H9 (cell line): ENCODE results near the gene RPP38. TPM values are rescaled to one million over a fixed set of nuclear protein-coding genes. Genes with fewer than 3 reads are reported as not detected.

ENCODE experiments used
- DNase-seq: peaks from one replicate; pipeline ENCODE4 v3.0.0-alpha.2; 2017
- H2AFZ ChIP-seq: one replicate; pipeline ENCODE4 v1.6.1; 2013; ENCODE audit warnings: mild to moderate bottlenecking, low read length, control low read depth, moderate library complexity
- H2AK5ac ChIP-seq: 2 replicates; pipeline ENCODE4 v1.6.1; 2013; ENCODE audit warnings: low read length, control low read depth, mixed read lengths; ENCODE audit not compliant: insufficient read length
- H2BK120ac ChIP-seq: one replicate; pipeline ENCODE4 v1.6.1; 2013; ENCODE audit warnings: low read depth, mild to moderate bottlenecking, low read length, control low read depth, inconsistent platforms; ENCODE audit not compliant: poor library complexity, severe bottlenecking
- H2BK12ac ChIP-seq: 2 replicates; pipeline ENCODE4 v1.6.1; 2013; ENCODE audit warnings: low read length, control low read depth, mixed read lengths, low read depth; ENCODE audit not compliant: insufficient read length
- H2BK15ac ChIP-seq: 2 replicates; pipeline ENCODE4 v1.6.1; 2013; ENCODE audit warnings: low read depth, low read length, control low read depth
- H2BK20ac ChIP-seq: one replicate; pipeline ENCODE4 v1.6.1; 2013; ENCODE audit warnings: low read depth, mild to moderate bottlenecking, low read length, control low read depth, inconsistent platforms; ENCODE audit not compliant: poor library complexity, severe bottlenecking
- H2BK5ac ChIP-seq: 2 replicates; pipeline ENCODE4 v1.6.1; 2013; ENCODE audit warnings: low read length, control low read depth, mixed read lengths; ENCODE audit not compliant: insufficient read length
- H3K14ac ChIP-seq: 2 replicates; pipeline ENCODE4 v1.6.1; 2013; ENCODE audit warnings: low read length, control low read depth; ENCODE audit not compliant: insufficient read depth
- H3K18ac ChIP-seq: 2 replicates; pipeline ENCODE4 v1.6.1; 2013; ENCODE audit warnings: low read depth, mild to moderate bottlenecking, mixed read lengths, low read length, control low read depth; ENCODE audit not compliant: insufficient read length
- H3K23ac ChIP-seq: 2 replicates; pipeline ENCODE4 v1.6.1; 2013; ENCODE audit warnings: low read length, control low read depth, mixed read lengths, low read depth; ENCODE audit not compliant: insufficient read length
- H3K23me2 ChIP-seq: 2 replicates; pipeline ENCODE4 v1.6.1; 2013; ENCODE audit warnings: low read depth, mild to moderate bottlenecking, mixed read lengths, low read length, control low read depth; ENCODE audit not compliant: insufficient read length, poor library complexity, severe bottlenecking
- H3K27ac ChIP-seq: 2 replicates; pipeline ENCODE4 v1.5.1; 2013; ENCODE audit warnings: low read length, control low read depth, mixed read lengths, low read depth; ENCODE audit not compliant: insufficient read length
- H3K27me3 ChIP-seq: 2 replicates; pipeline ENCODE4 v1.6.1; 2013; ENCODE audit warnings: low read length, control low read depth, inconsistent platforms; ENCODE audit not compliant: insufficient read depth
- H3K4ac ChIP-seq: 2 replicates; pipeline ENCODE4 v1.6.1; 2013; ENCODE audit warnings: low read depth, mild to moderate bottlenecking, control low read depth, inconsistent platforms, low read length, moderate library complexity
- H3K4me1 ChIP-seq: 2 replicates; pipeline ENCODE4 v1.6.1; 2013; ENCODE audit warnings: low read length, control low read depth, inconsistent platforms; ENCODE audit not compliant: insufficient read depth
- H3K4me2 ChIP-seq: 2 replicates; pipeline ENCODE4 v1.6.1; 2013; ENCODE audit warnings: low read length, control low read depth, mixed read lengths; ENCODE audit not compliant: insufficient read length, insufficient read depth
- H3K56ac ChIP-seq: 2 replicates; pipeline ENCODE4 v1.6.1; 2013; ENCODE audit warnings: low read depth, mild to moderate bottlenecking, mixed read lengths, low read length, control low read depth; ENCODE audit not compliant: insufficient read length
- H3K79me1 ChIP-seq: 2 replicates; pipeline ENCODE4 v1.6.1; 2013; ENCODE audit warnings: low read depth, mild to moderate bottlenecking, moderate library complexity, low read length, control low read depth, inconsistent platforms; ENCODE audit not compliant: insufficient read depth, poor library complexity, severe bottlenecking
- H3K79me2 ChIP-seq: 2 replicates; pipeline ENCODE4 v1.6.1; 2013; ENCODE audit warnings: low read length, control low read depth, inconsistent platforms; ENCODE audit not compliant: insufficient read depth
- H3K9ac ChIP-seq: 2 replicates; pipeline ENCODE4 v1.6.1; 2013; ENCODE audit warnings: low read length, control low read depth, mixed read lengths; ENCODE audit not compliant: insufficient read length; ENCODE audit errors: extremely low read depth
- H3K9me3 ChIP-seq: one replicate; pipeline ENCODE4 v1.6.1; 2013; ENCODE audit warnings: low read depth, low read length, inconsistent platforms; ENCODE audit not compliant: control insufficient read depth
- H3T11ph ChIP-seq: one replicate; pipeline ENCODE4 v1.6.1; 2013; ENCODE audit warnings: mild to moderate bottlenecking, low read length, control low read depth, inconsistent platforms
- H4K20me1 ChIP-seq: one replicate; pipeline ENCODE4 v1.6.1; 2013; ENCODE audit not compliant: control insufficient read depth, insufficient read length, insufficient read depth
- H4K5ac ChIP-seq: 2 replicates; pipeline ENCODE4 v1.6.1; 2013; ENCODE audit warnings: low read depth, mild to moderate bottlenecking, mixed read lengths, low read length, control low read depth; ENCODE audit not compliant: insufficient read length
- H4K8ac ChIP-seq: replicated peaks from 2 replicates; pipeline ENCODE4 v1.6.1; 2013; ENCODE audit warnings: low read length, control low read depth, mixed read lengths, low read depth; ENCODE audit not compliant: insufficient read length
- H4K91ac ChIP-seq: 2 replicates; pipeline ENCODE4 v1.6.1; 2013; ENCODE audit warnings: low read depth, mild to moderate bottlenecking, moderate library complexity, mixed read lengths, low read length, control low read depth; ENCODE audit not compliant: insufficient read length
- H3K27ac Mint-ChIP-seq, 3 experiments: 2 replicates in 2 of 3; 3 replicates in 1 of 3; pipeline ENCODE4 v1.8.0; 2020 to 2021; ENCODE audit warnings: mixed read lengths in 3 of 3, mild to moderate bottlenecking in 1 of 3, moderate library complexity in 1 of 3
- H3K27me3 Mint-ChIP-seq: 2 replicates; pipeline ENCODE4 v1.8.0; 2021; ENCODE audit warnings: low read depth, mild to moderate bottlenecking, moderate library complexity, mixed read lengths
- H3K36me3 Mint-ChIP-seq, 3 experiments: 2 replicates in 2 of 3; 3 replicates in 1 of 3; pipeline ENCODE4 v1.8.0; 2020 to 2021; ENCODE audit warnings: low read depth in 3 of 3, mixed read lengths in 3 of 3; ENCODE audit not compliant: insufficient read depth in 1 of 3
- H3K4me1 Mint-ChIP-seq, 2 experiments: 2 replicates each; pipeline ENCODE4 v1.8.0; 2020; ENCODE audit warnings: mixed read lengths in 2 of 2
- H3K4me3 Mint-ChIP-seq, 2 experiments: 2 replicates in 1 of 2; 3 replicates in 1 of 2; pipeline ENCODE4 v1.8.0; 2020 to 2021; ENCODE audit warnings: mild to moderate bottlenecking in 2 of 2, mixed read lengths in 2 of 2, moderate library complexity in 1 of 2
- H3K9me3 Mint-ChIP-seq, 2 experiments: 2 replicates in 1 of 2; 3 replicates in 1 of 2; pipeline ENCODE4 v1.8.0; 2020; ENCODE audit warnings: mild to moderate bottlenecking in 2 of 2, mixed read lengths in 2 of 2, moderate library complexity in 1 of 2
- WGBS: extraction: QIAGEN DNeasy Blood & Tissue Kit; methylation state at CpG from one replicate; pipeline ENCODE4 v1.1.7; 2013; ENCODE audit warnings: missing lambda C conversion rate, low lambda C conversion rate, mixed read lengths; ENCODE audit not compliant: insufficient read length; ENCODE audit errors: extremely low coverage; 5-methylcytosine and 5-hydroxymethylcytosine counted together
- total RNA-seq: library from RNA; stranded (reverse); gene quantifications from 2 replicates; pipeline ENCODE4 v1.2.1, GENCODE V29; 2021
- TF ChIP-seq, protein P1 (sequence below): fragments of 200-600 bp; sonication (generic); conservative IDR thresholded peaks from 3 replicates; pipeline ENCODE4 v1.8.0; 2021; ENCODE audit warnings: antibody characterized with exemption, mild to moderate bottlenecking

RPP38 gene
- total RNA-seq, 1 experiment from 2014 or later = 26.6 TPM

DNA sequence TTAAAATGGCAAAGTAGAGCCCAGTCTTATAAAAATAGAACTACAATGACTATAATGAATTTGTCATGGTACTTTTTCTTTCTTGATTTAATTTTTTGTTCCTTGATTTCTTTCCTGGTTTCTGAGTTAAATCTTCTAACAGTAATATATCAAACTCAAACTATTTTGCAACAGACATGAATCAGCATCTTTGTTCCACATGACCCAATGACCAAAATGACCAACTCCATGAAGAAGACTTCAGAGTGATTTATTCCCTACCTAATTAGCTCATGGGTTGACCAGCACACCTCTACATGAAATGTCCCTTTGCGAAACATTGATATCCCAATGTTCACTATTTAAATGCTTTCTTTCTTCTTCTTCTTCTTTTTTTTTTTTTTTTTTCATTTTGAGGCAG, 40.5 kb downstream of the RPP38 start:
- no peak overlapping the region for H4K5ac ChIP-seq
- DNase-seq = no peak
- no peaks in the 10 kb centered on the region for H3K9me3 ChIP-seq
- no peaks in the 10 kb centered on the region for H4K20me1 ChIP-seq
- no peaks in the 10 kb centered on the region for H3K23me2 ChIP-seq
- Mint-ChIP-seq H3K4me1 (peaks cover 4 to 11% of the 10 kb centered on the region in 2 experiments; a peak in 3 of 4 replicates), H3K4me3 (no peak overlapping the region), H3K9me3 (no peaks in the 10 kb centered on the region), H3K27ac (no peak overlapping the region), H3K27me3 (no peaks in the 10 kb centered on the region; the same call in 1 of the 2 replicates), H3K36me3 (peaks cover 2 to 33% (median 31%) of the 10 kb centered on the region in 3 experiments; a peak in 5 of 7 replicates)
- no peak overlapping the region for H2BK12ac ChIP-seq
- no peak overlapping the region for H4K8ac ChIP-seq
- no peak overlapping the region for H3K18ac ChIP-seq
- no CpG with 5 or more reads among the region's 1 CpG for WGBS
- H3K27me3 ChIP-seq = no peaks in the 10 kb centered on the region
- no peaks in the 10 kb centered on the region for H3K79me2 ChIP-seq
- H3K4me2 ChIP-seq = no peak overlapping the region
- no peak overlapping the region for H4K91ac ChIP-seq
- H3K27ac ChIP-seq = no peak overlapping the region
- H2AFZ ChIP-seq = no peak overlapping the region
- H3K56ac ChIP-seq = no peak overlapping the region
- no peak overlapping the region for H3K9ac ChIP-seq
- no peak overlapping the region for H3T11ph ChIP-seq
- no peaks in the 10 kb centered on the region for H3K79me1 ChIP-seq
- TF ChIP-seq, protein P1, sequence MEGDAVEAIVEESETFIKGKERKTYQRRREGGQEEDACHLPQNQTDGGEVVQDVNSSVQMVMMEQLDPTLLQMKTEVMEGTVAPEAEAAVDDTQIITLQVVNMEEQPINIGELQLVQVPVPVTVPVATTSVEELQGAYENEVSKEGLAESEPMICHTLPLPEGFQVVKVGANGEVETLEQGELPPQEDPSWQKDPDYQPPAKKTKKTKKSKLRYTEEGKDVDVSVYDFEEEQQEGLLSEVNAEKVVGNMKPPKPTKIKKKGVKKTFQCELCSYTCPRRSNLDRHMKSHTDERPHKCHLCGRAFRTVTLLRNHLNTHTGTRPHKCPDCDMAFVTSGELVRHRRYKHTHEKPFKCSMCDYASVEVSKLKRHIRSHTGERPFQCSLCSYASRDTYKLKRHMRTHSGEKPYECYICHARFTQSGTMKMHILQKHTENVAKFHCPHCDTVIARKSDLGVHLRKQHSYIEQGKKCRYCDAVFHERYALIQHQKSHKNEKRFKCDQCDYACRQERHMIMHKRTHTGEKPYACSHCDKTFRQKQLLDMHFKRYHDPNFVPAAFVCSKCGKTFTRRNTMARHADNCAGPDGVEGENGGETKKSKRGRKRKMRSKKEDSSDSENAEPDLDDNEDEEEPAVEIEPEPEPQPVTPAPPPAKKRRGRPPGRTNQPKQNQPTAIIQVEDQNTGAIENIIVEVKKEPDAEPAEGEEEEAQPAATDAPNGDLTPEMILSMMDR = no peak
- H3K4me1 ChIP-seq = no peaks in the 10 kb centered on the region
- no peak overlapping the region for H3K14ac ChIP-seq
- H2BK120ac ChIP-seq = no peak overlapping the region
- H2BK5ac ChIP-seq = no peak overlapping the region
- no peak overlapping the region for H3K4ac ChIP-seq
- H3K23ac ChIP-seq = no peak overlapping the region
- no peak overlapping the region for H2BK15ac ChIP-seq
- no peak overlapping the region for H2BK20ac ChIP-seq
- H2AK5ac ChIP-seq = no peak overlapping the region
